Effector CD4-positive, alpha-beta T cell (primary cell): ENCODE measurements around the gene MRAP2.
"Not testable (repeated sequence)": the region's sequence is repeated elsewhere in the genome, so short reads cannot be mapped to it uniquely, and the experiment has no call there.

Experiments
- DNase-seq: peaks from one replicate; pipeline ENCODE4 v3.0.0-alpha.2; 2020

Gene MRAP2

GRCh38 chr6:84078335-84078734 lies 44.8 kb downstream of the MRAP2 start:
- no peak for DNase-seq

- DNase-seq = no peak
These were observed 47.6 kb downstream of the MRAP2 start for GRCh38 chr6:84081222-84081621.

GRCh38 chr6:84082689-84083265 lies 49.2 kb downstream of the MRAP2 start:
- DNase-seq = no peak

- DNase-seq = not testable (repeated sequence)
These were observed 51.1 kb downstream of the MRAP2 start for GRCh38 chr6:84084705-84085104.

GRCh38 chr6:84086056-84086455 lies 52.5 kb downstream of the MRAP2 start:
- DNase-seq = no peak

- no peak for DNase-seq
These were observed 53.2 kb downstream of the MRAP2 start for GRCh38 chr6:84086545-84087429.

- DNase-seq = no peak
These were observed 55.5 kb downstream of the MRAP2 start for GRCh38 chr6:84089081-84089480.

GRCh38 chr6:84089552-84089951 lies 56.0 kb downstream of the MRAP2 start:
- no peak for DNase-seq

GRCh38 chr6:84093441-84094435 lies 60.2 kb downstream of the MRAP2 start:
- no peak for DNase-seq

GRCh38 chr6:84095156-84095555 lies 61.6 kb downstream of the MRAP2 start:
- DNase-seq = no peak

GRCh38 chr6:84103029-84103428 lies 69.5 kb downstream of the MRAP2 start:
- DNase-seq = no peak

GRCh38 chr6:84105215-84105924 lies 71.8 kb downstream of the MRAP2 start:
- not testable (repeated sequence) for DNase-seq

GRCh38 chr6:84107495-84107894 lies 73.9 kb downstream of the MRAP2 start:
- DNase-seq = no peak

- not testable (repeated sequence) for DNase-seq
These were observed 77.8 kb downstream of the MRAP2 start for GRCh38 chr6:84111351-84111750.

- not testable (repeated sequence) for DNase-seq
These were observed 81.5 kb downstream of the MRAP2 start for GRCh38 chr6:84114933-84115594.

- no peak for DNase-seq
These were observed 84.6 kb downstream of the MRAP2 start for GRCh38 chr6:84118191-84118590.

- no peak for DNase-seq
These were observed 85.7 kb downstream of the MRAP2 start for GRCh38 chr6:84119277-84119676.

- DNase-seq = no peak
These were observed 89.6 kb downstream of the MRAP2 start for GRCh38 chr6:84123186-84123585.

GRCh38 chr6:84129588-84129987 lies 96.0 kb downstream of the MRAP2 start:
- not testable (repeated sequence) for DNase-seq

- not testable (repeated sequence) for DNase-seq
These were observed 99.8 kb downstream of the MRAP2 start for GRCh38 chr6:84133385-84133784.

GRCh38 chr6:84135291-84135690 lies 101.7 kb downstream of the MRAP2 start:
- DNase-seq = no peak
